GM21723 (cell line): ENCODE measurements around the gene CCDC28B.
A peak's percentile ranks its signal among the peaks of the same experiment; 100 is the strongest.

ENCODE experiments used
- ATAC-seq: cut with Tn5 transposase; IDR thresholded peaks from one replicate; pipeline ENCODE4 v1.9.1; 2021; ENCODE audit warnings: mild to moderate bottlenecking, moderate library complexity; ENCODE audit not compliant: unreplicated experiment

CCDC28B gene

GRCh38 chr1:32192220-32192948 is 8.0 kb upstream of the CCDC28B start:
- no peak for ATAC-seq

GRCh38 chr1:32194984-32195383 is 5.4 kb upstream of the CCDC28B start:
- no peak for ATAC-seq

GRCh38 chr1:32195531-32195930 is 4.9 kb upstream of the CCDC28B start:
- ATAC-seq: no peak

GRCh38 chr1:32195972-32196823 is 4.2 kb upstream of the CCDC28B start:
- no peak for ATAC-seq

GRCh38 chr1:32197074-32197473 is 3.3 kb upstream of the CCDC28B start:
- no peak for ATAC-seq

GRCh38 chr1:32197837-32198236 is 2.6 kb upstream of the CCDC28B start:
- ATAC-seq: no peak

- ATAC-seq: no peak
These were observed 2.0 kb upstream of the CCDC28B start for GRCh38 chr1:32198237-32199042.

GRCh38 chr1:32199043-32199716 is 1.2 kb upstream of the CCDC28B start:
- ATAC-seq: no peak

GRCh38 chr1:32199717-32200072 is 700 bp upstream of the CCDC28B start:
- no peak for ATAC-seq

GRCh38 chr1:32201011-32201855 is 838 bp downstream of the CCDC28B start:
- ATAC-seq: peak; percentile 37

- no peak for ATAC-seq
These were observed 4.6 kb downstream of the CCDC28B start for GRCh38 chr1:32204943-32205361.

- peak; percentile 34 for ATAC-seq
These were observed 5.3 kb downstream of the CCDC28B start, which contains the start of gene IQCC for GRCh38 chr1:32205401-32206370. IQCC (plus strand) TSS chr1:32205671; CDS start chr1:32205682, 11 bp downstream.

GRCh38 chr1:32208469-32208868 is 8.1 kb downstream of the CCDC28B start:
- no peak for ATAC-seq

- ATAC-seq: no peak
These were observed 8.5 kb downstream of the CCDC28B start, which contains the start of gene DCDC2B for GRCh38 chr1:32208891-32209328. DCDC2B (plus strand) TSS chr1:32209089; CDS start chr1:32209094, 5 bp downstream.

GRCh38 chr1:32215629-32216480 is 15.5 kb downstream of the CCDC28B start:
- peak; percentile 51 for ATAC-seq

GRCh38 chr1:32216566-32216965 is 16.2 kb downstream of the CCDC28B start:
- ATAC-seq: no peak

GRCh38 chr1:32219022-32219421 is 18.6 kb downstream of the CCDC28B start:
- ATAC-seq: no peak
